Stomach (tissue), 19 donors: ENCODE results near the gene STK32A. TPM values are rescaled to one million over a fixed set of nuclear protein-coding genes. Genes with fewer than 3 reads are reported as not detected.

ENCODE experiments used
- DNase-seq, 2 donors: peaks; one replicate each; pipeline versions ENCODE4 v3.0.0 to v3.0.0-alpha.2; 2013 to 2019
- H3K27ac ChIP-seq, 5 donors: fragments of 200-600 bp in 4 of 5; sonication (generic) in 4 of 5; one replicate each; pipeline ENCODE4 v1.5.1; 2013 to 2019; ENCODE audit warnings: mild to moderate bottlenecking in 1 of 5, moderate library complexity in 1 of 5
- H3K27me3 ChIP-seq, 3 donors: fragments of 200-600 bp; sonication (generic); one replicate each; pipeline ENCODE4 v1.5.1; 2017 to 2019; ENCODE audit warnings: mixed run types in 1 of 3
- H3K36me3 ChIP-seq, 4 donors: fragments of 200-600 bp; sonication (generic); 1 replicate in 3 of 4; 2 replicates in 1 of 4; pipeline ENCODE4 v1.5.1; 2016 to 2019
- H3K4me1 ChIP-seq, 4 donors: fragments of 200-600 bp; sonication (generic); one replicate each; pipeline ENCODE4 v1.5.1; 2016 to 2019
- H3K4me3 ChIP-seq, 4 donors: fragments of 200-600 bp; sonication (generic) in 3 of 4; one replicate each; pipeline ENCODE4 v1.5.1; 2016 to 2019; ENCODE audit warnings: mild to moderate bottlenecking in 1 of 4
- H3K9me3 ChIP-seq, 4 donors: fragments of 200-600 bp; sonication (generic); one replicate each; pipeline ENCODE4 v1.5.1; 2016 to 2019
- EP300 ChIP-seq: sonication (generic); formaldehyde crosslinking; IDR thresholded peaks from one replicate; pipeline ENCODE4 v1.6.1; 2017; ENCODE audit warnings: antibody characterized with exemption
- POLR2A ChIP-seq, 4 donors: fragments of 450-650 bp; IDR thresholded peaks; one replicate each; pipeline ENCODE4 v1.6.1; 2016; ENCODE audit warnings: antibody characterized with exemption in 4 of 4, control low read depth in 2 of 4, mild to moderate bottlenecking in 1 of 4, moderate library complexity in 1 of 4
- POLR2AphosphoS5 ChIP-seq, 3 donors: sonication (generic); formaldehyde crosslinking; IDR thresholded peaks; one replicate each; pipeline ENCODE4 v1.6.1; 2016; ENCODE audit warnings: antibody characterized with exemption in 3 of 3
- WGBS, 5 donors: extraction: QIAGEN DNeasy Blood & Tissue Kit in 3 of 5; methylation state at CpG; one replicate each; pipeline versions ENCODE4 v1.1.5 to v1.1.7; 2013 to 2018; 5-methylcytosine and 5-hydroxymethylcytosine counted together
- intact Hi-C: fragments of 100-400 bp; cut with DNase I; formaldehyde crosslinking; loops from one replicate; pipeline ENCODE4 v1.15.1; 2023; ENCODE audit warnings: low total_unique reads
- long read RNA-seq, 10 donors: transcript quantifications; one replicate each; lab custom pipeline, GENCODE V29; 2026
- polyA plus RNA-seq, 3 donors: library from polyadenylated mRNA; stranded (reverse); fragments of 200-250 nt; gene quantifications; one replicate each; pipeline ENCODE4 v1.2.3, GENCODE V29; 2013
- total RNA-seq, 5 donors: library from RNA; depleted of rRNA; stranded (reverse); fragments of >200 nt; gene quantifications; one replicate each; pipeline versions ENCODE4 v1.1.0 to v1.2.3, GENCODE V29; 2014 to 2016
- TF ChIP-seq, protein P1 (sequence below), 7 experiments: fragments of 450-650 bp in 4 of 7; fragments of 200-600 bp in 3 of 7; sonication (generic) in 3 of 7; IDR thresholded peaks; one replicate each; pipeline ENCODE4 v1.5.1; 2016 to 2019; ENCODE audit warnings: antibody characterized with exemption in 7 of 7, control low read depth in 2 of 7, mild to moderate bottlenecking in 1 of 7
- donor health status: healthy with polysubstance abuse.
- donor health status: Bipolar disorder and iron deficiency.
- donor health status: healthy.

Gene STK32A
- 10 to 100 TPM in 1 of 5 donors, 1 to 10 TPM in 2, under 1 TPM in 2; 0.58 to 29.7 (median 1.2) TPM for total RNA-seq
- under 1 TPM; 0.48 to 0.62 (median 0.61) TPM for polyA plus RNA-seq
- long read RNA-seq, donor 1 = 0 reads
- long read RNA-seq, donor 2, partial matches to known transcripts = 0 of 1 reads
- long read RNA-seq, donor 2, other reads (novel, unspliced or antisense) = 0 of 1 reads
- long read RNA-seq, donor 3 = 0 reads
- long read RNA-seq, donor 4 = 0 reads
- long read RNA-seq, donor 5, partial matches to known transcripts = 10 of 10 reads
- long read RNA-seq, donor 5, other reads (novel, unspliced or antisense) = 0 of 10 reads
- long read RNA-seq, donor 6, partial matches to known transcripts = 0 of 2 reads
- long read RNA-seq, donor 6, other reads (novel, unspliced or antisense) = 0 of 2 reads
- long read RNA-seq, donor 7 = 0 reads
- long read RNA-seq, donor 8, partial matches to known transcripts = 0 of 1 reads
- long read RNA-seq, donor 8, other reads (novel, unspliced or antisense) = 0 of 1 reads
- long read RNA-seq, donor 9, full-length matches to known transcripts = 2 of 2 reads
- long read RNA-seq, donor 9, partial matches to known transcripts = 0 of 2 reads
- long read RNA-seq, donor 9, other reads (novel, unspliced or antisense) = 0 of 2 reads
- long read RNA-seq, donor 10 = 0 reads

- H3K9me3 ChIP-seq = peaks cover 0 to 5% (median 0%) of the 10 kb centered on the region in 4 donors
- H3K4me1 ChIP-seq = peaks cover 0 to 22% (median 16%) of the 10 kb centered on the region in 4 donors
- H3K36me3 ChIP-seq = no peaks in the 10 kb centered on the region
- H3K27ac ChIP-seq = peak within 1 kb of the TSS; percentile 56 to 87 (median 70)
- whole genome bisulfite sequencing, 5 donors = 4 to 19% (median 5%) methylated on average over 6 to 28 of the region's 28 CpGs
- TF ChIP-seq POLR2A (IDR thresholded peaks at IDR 0.05) = no peak
- TF ChIP-seq EP300 = no peak
- TF ChIP-seq, protein P1, sequence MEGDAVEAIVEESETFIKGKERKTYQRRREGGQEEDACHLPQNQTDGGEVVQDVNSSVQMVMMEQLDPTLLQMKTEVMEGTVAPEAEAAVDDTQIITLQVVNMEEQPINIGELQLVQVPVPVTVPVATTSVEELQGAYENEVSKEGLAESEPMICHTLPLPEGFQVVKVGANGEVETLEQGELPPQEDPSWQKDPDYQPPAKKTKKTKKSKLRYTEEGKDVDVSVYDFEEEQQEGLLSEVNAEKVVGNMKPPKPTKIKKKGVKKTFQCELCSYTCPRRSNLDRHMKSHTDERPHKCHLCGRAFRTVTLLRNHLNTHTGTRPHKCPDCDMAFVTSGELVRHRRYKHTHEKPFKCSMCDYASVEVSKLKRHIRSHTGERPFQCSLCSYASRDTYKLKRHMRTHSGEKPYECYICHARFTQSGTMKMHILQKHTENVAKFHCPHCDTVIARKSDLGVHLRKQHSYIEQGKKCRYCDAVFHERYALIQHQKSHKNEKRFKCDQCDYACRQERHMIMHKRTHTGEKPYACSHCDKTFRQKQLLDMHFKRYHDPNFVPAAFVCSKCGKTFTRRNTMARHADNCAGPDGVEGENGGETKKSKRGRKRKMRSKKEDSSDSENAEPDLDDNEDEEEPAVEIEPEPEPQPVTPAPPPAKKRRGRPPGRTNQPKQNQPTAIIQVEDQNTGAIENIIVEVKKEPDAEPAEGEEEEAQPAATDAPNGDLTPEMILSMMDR (IDR thresholded peaks at IDR 0.05) = peak in 1 of 7 experiments; percentile 8
- DNase-seq = peak; percentile 75 to 91
- H3K4me3 ChIP-seq = peak within 1 kb of the TSS; percentile 57 to 67 (median 60)
- peaks cover 0 to 21% (median 5%) of the 10 kb centered on the region in 3 donors for H3K27me3 ChIP-seq
- intact Hi-C loops = no loop called here
These were observed at the start of gene STK32A for GRCh38 chr5:147234825-147235635. Gene STK32A, plus strand, starts transcription at chr5:147235026. Its CDS starts 4,609 bp downstream, at chr5:147239635.

- no peak overlapping the region for H3K27ac ChIP-seq
- H3K4me3 ChIP-seq = no peak overlapping the region
- no peaks in the 10 kb centered on the region for H3K36me3 ChIP-seq
- peaks cover 0 to 7% (median 0%) of the 10 kb centered on the region in 4 donors for H3K4me1 ChIP-seq
- peaks cover 0 to 4% (median 0%) of the 10 kb centered on the region in 4 donors for H3K9me3 ChIP-seq
- intact Hi-C loops = loop anchor here (5.0 kb wide), 1 partner anchor 650 kb away; no protein-coding TSS in a partner anchor
- TF ChIP-seq EP300 (no peak), POLR2AphosphoS5 (IDR thresholded peaks at IDR 0.05) (no peak), POLR2A (IDR thresholded peaks at IDR 0.05) (no peak)
- TF ChIP-seq, protein P1 (IDR thresholded peaks at IDR 0.05) = no peak
- 63 to 84% (median 78%) methylated on average over 1 of the region's 1 CpG for WGBS, 5 donors
- H3K27me3 ChIP-seq = no peaks in the 10 kb centered on the region
- no peak for DNase-seq
These were observed 47.7 kb upstream of the STK32A start for GRCh38 chr5:147187099-147187540.

- 46 to 52% (median 50%) methylated on average over 19 to 20 of the region's 20 CpGs for WGBS, 5 donors
- Histone ChIP-seq H3K4me1 (peaks cover 0 to 7% (median 0%) of the 10 kb centered on the region in 4 donors), H3K27me3 (no peaks in the 10 kb centered on the region), H3K9me3 (peaks cover 0 to 4% (median 0%) of the 10 kb centered on the region in 4 donors), H3K27ac (no peak overlapping the region), H3K4me3 (peak overlapping the region in 1 of 4 donors; percentile 7), H3K36me3 (no peaks in the 10 kb centered on the region)
- intact Hi-C loops = loop anchor here (5.0 kb wide), 1 partner anchor 651 kb away; no protein-coding TSS in a partner anchor
- peak; percentile 51 to 91 for DNase-seq
- TF ChIP-seq, protein P1 (IDR thresholded peaks at IDR 0.05) = peak in 5 of 7 experiments; percentile 72 to 92 (median 87)
- TF ChIP-seq POLR2A (IDR thresholded peaks at IDR 0.05) = no peak
These were observed 46.4 kb upstream of the STK32A start for GRCh38 chr5:147188200-147189108.
